NCI-H2107 treated with DMSO at 0.1 percent for 48 hours (cell line): Measurements from ENCODE around the gene RSPRY1.
A peak's percentile ranks its signal among the peaks of the same experiment; 100 is the strongest.

ENCODE experiments used
- DNase-seq: peaks from one replicate; lab custom pipeline; 2025; ENCODE audit not compliant: unreplicated experiment; lab: John Stamatoyannopoulos, UW

The RSPRY1 gene

DNA sequence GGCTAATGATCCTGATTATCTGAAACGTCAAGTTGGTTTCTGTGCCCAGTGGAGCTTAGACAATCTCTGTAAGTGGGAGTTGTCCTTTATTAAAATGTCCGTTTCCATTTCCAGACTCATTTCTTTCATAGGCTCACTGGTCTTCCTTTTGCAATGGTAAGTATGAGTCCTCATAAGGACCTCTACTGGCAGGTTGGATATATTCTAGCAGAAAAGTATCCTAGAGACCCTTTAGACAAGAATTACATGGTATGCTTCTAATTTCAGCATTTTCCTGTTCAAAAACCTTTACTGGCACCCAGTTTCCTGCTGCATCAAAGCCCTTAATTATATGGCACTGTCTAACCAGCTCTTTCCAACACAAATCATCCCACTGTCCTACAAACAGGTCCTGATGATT, 30.8 kb downstream of the RSPRY1 start:
- DNase-seq, result no peak

DNA sequence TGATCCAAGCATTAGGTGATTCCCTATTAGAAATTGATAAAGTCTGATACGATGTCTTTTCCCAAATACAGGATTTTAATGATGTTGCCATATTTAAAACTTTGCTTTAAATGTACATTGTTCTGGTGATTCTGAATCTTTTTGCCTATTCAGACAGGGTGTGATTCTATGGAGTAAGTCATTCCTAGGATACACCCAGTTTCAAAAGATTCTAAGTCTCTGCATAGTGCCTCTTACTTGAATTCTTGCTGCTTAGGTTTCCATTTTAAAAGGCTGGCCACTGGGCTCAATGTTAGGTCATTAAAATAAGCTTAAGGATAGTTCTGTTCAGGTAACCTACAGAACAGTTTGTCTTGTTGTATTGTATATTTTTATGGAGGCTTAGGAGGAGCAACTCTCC, 36.9 kb downstream of the RSPRY1 start:
- no peak for DNase-seq

DNA sequence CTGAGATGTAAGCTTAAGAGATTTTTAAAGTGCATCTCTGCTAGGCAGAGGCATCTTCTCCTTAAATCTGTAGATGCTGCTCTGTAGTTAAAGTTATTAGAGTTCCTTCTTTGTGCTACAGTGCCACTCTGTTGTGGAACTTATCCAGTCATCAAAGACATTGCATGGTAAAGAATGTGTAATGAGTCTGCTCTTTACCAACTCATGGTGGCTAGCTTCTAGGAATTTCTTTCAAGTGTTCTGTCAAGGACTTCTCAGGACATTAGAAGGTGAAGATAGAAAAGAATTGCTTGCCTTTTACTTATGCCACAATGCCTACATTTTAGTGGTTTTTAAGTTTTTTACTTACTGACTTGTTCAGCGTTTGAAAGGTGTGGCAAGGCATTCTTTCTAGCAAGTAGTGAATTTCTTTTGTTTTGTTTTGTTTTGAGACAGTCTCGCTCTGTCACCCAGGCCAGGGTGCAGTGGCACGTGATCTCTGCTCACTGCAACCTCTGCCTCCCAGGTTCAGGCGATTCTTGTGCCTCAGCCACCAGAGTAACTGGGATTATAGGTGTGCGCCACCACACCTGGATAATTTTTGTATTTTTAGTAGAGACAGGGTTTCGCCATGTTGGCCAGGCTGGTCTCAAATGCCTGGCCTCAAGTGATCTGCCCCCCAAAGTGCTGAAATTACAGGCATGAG, 38.7 kb downstream of the RSPRY1 start:
- no peak for DNase-seq

DNA sequence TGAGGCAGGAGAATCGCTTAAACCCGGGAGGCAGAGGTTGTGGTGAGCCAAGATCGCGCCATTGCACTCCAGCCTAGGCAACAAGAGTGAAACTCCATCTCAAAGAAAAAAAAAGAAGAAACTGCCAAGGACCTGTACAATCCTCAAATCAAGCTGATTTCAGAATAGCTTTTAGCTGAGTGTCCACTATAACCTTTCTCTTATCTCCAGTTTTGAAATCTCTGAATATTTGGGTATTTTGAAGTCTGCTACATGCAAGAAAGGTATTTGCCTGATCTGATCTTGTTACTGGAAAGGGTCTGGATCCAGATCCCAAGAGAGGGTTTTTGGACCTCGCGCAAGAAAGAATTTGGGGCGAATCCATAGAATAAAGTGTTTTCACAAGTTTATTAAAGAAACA, 39.8 kb downstream of the RSPRY1 start:
- DNase-seq, result no peak

DNA sequence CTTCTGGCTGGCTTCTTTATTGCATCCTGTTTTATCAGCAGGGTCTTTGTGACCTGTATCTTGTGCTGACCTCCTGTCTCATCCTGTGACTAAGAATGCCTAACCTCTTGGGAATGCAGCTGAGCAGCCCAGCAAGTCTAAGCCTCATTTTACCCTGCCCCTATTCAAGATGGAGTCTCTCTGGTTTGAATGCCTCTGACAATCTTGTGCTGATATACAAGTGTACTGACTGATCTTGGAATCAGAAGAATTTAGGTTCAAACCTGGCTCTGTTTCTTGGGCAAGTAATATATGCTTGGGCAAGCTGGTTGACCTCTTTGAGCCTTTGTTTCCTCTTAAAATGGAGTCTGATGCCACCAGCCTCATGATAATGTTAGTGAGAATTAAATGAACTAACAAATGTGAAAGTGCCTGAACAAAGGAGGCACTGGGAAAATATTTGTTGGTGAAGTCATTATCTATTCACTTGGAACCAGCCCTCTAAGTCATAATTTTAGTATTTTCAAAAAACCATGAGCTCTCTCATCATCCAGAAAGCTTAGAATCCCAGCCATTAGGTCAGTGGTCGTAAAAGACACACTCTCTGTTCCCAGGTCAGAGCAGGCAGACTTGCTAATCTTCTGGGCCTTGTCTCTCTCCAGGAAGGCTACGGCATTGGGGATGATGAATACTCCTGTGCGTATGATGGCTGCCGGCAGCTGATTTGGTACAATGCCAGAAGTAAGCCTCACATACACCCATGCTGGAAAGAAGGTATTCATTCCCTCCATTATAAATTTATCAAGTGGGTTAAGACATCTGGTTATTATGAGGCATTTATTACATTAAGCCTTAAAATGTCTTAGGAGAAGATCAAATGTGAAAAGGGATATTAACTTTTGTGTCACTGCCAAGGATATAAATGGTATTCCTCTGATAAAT, 40.8 kb downstream of the RSPRY1 start:
- DNase-seq, result no peak

DNA sequence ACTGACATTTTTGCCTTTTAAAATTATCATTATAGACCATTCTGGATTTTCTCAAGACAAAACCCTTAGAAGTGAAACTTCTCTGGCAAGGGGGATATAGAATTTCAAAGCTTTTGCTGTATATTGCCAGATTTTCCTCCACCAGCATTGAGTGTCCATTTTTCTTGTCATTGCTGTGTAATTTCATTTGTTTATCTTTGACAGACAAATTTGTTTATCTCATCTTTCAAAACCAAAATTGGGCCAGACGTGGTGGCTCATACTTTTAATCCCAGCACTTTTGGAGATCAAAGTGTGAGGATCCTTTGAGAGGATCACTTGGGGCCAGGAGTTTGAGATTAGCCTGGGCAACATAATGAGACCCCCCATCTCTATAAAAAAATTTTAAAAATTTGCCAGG, 43.0 kb downstream of the RSPRY1 start:
- no peak for DNase-seq

DNA sequence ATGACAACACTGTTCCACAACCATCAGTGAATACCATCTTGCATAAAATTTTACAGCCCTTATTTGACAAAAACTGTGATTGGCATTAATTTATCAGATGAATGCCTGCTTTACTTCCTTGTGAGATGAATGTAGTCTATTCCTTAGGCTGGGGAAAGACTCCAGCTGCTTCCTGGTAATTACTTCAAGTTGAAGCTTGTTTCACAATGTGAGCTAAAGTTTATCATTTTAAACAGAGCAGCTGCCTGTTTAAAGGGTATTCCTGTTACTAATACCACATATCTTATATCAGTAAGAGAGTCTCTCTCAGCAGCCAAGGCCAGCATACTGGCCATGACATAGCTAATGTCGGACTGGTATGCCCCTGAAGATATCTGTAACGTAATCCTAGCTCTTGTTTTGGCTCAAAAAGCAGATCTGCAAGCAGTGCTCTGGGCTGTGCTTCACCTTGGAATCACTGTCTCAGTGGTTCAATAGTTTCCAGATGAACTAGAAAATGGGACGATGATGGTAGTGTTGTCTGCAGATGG, 45.8 kb downstream of the RSPRY1 start:
- no peak for DNase-seq

DNA sequence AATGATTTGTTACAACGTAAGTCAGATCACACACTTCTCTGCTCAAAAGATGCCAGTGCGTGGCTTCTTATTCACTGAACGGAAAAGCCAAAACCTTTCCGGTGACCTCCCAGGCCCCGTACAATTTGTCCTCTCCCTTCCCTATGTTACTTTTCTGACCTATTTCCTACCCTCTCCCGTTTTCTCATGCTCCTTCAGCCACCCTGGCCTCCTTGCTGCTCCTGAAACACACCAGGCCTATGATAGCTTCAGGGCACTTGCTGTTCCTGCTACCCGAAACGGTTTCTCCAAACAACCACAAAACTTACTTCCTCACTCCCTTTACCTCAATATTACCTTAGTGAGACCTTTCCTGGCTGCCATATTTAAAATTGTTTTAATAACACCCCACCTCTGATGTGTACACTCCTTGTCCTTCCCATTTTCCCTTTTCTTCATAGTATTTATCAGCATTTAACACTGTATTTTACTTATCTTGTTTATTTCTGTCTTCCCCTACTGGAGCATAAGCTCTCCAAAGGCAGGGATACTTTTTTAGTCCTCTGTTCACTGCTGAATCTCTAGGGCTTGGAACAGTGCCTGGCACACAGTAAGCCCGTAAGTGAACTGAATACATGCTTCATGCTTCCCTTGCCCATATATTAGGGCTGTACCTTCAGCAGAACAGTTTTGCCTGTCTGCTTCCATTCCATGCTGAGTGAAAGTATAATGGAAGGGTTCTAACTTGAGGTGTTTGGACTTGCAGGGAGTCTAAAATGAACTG, 48.0 kb downstream of the RSPRY1 start:
- no peak for DNase-seq

DNA sequence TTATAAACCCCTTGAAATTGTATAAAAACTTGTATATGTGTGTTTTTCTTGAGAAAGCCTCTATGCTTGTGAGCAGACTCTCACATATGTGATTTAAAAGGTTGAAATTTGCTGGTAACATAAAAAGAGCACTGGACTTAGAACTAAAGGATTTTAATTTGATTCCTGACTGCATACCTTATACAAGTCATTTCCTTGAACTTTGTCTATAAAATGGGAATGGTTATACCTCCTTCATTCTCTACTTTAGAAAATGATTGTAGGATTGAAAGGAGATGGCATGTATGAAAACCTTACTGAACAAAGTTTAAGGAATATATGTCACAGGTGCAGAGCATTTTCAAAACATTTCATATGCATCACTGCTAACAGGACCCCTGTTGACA, 48.6 kb downstream of the RSPRY1 start:
- DNase-seq, result no peak

DNA sequence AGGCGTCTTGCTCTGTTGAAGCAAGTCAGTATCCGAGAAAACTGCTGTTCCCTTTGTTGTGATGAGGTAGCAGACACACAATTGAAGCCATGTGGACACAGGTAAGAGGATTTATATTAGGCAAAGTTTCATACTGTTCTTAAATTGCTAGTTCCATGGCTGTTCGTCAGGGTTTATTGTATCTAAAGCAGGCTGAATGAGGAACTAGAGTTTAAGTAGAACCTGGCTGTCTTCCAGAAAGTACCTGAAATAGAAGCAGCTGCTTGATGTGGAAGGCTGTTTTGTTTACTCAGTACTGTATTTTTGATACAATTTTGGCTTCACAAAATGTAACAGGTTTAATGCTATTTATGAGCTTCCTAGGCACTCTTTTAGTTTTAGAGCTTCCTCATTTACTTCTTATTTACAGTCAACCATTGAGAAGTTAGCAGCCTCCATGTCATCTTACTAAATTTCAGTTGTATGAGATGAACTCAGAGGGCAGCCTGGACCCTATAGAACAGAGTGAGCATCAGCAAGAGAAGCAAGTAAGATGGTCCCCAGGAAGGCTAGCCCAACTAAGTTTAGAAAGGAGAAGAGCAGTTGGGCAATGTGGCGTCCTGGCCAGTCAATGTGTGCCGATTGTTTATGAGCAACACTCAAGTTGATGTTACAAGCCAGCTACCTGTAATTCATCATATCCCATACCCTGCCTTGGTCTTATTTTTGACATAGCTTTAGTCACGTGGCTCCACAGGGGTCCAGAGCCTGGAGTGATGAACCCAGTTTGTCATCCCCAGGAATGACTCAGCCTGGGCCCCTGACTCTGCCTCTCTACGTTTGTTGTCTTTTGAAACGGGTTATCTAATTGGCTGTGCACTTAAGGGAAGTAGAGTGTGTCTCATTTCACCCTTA, 49.2 kb downstream of the RSPRY1 start:
- DNase-seq, result peak; percentile 98

DNA sequence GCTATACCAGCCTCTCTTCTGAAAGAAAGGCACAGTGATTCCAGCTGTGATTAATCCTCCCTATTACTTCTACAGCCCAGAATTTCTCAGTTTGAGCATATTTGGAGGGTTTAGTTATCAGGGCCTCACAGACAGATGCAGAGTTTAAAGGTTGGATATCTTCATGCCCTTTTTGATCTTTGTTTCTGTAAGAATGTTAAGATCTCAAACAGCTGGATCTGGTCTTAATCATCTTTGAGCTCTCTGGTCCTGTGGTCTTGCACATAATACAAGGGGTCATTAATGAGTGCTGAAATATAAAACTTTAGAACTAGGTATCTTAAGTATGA, 49.9 kb downstream of the RSPRY1 start:
- no peak for DNase-seq

DNA sequence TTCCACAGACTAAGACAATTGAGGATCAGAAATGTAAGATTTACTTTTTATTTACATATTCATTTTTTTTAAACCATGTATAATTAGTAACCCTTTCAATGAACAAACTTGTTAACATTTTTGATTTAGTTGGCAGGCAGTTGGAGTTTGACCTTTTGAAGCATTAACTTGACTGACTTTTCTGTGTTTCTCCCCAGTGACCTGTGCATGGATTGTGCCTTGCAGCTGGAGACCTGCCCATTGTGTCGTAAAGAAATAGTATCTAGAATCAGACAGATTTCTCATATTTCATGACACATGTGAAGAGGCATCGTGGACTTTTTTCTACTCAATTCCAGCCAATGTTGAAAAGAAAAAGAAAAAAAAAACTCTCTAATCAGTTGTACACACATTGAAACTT, 52.6 kb downstream of the RSPRY1 start:
- DNase-seq, result no peak

DNA sequence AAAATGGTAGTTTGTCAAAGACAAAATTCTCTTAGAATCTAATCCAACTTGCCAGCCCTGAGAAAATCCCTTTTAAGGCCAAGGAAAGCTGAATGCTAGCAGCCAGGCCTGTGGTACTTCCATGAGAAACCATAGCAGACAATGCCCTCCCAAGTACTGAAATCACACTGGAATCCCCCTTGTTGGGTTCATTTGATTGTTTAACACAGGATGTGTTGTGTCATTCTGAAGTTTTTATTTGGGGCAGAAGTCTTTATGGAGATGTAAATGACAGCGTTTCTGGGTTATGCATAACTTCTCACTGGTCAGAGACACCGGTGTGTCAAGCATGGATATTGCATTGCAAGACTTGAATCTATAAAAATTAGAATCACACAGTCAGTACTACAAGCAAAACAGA, 53.0 kb downstream of the RSPRY1 start:
- DNase-seq, result no peak

DNA sequence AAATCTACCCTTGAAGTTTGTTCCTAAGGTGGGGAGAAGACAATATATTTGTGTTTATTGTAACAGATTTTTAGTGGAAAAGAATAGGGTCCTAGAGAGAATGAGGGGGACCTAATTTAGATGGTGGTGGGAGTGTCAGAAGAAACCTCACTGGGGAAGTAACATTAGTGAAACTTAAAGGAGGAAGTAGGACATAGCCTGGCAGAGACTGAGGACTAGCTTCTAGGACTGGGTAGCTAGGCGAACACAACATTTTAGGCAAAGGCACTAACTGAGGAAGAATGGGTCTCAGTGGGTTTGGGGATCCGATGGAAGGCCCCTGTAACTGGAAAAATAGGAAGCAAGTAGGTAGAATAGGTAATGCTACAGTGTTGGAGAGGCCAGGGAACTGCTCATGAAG, 54.7 kb downstream of the RSPRY1 start:
- no peak for DNase-seq

DNA sequence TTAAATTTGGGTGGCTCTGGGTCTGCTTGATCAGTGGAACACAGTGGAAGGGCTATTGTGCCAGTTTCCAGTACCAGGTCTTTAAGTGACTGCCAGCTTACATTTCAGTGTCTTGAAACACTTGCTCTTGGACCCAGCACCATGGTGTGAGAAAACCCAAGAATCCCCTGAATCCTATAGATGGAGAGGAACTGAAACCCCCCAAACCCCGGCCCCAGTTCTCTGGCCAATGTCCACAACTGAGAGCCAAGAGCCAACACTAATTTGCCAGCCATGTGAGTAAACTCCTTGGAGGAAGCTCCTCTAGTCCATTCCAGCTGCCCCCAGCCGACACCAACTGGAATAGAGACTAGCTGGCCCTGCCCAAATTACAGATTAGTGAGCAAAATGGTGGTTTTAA, 56.5 kb downstream of the RSPRY1 start:
- no peak for DNase-seq

DNA sequence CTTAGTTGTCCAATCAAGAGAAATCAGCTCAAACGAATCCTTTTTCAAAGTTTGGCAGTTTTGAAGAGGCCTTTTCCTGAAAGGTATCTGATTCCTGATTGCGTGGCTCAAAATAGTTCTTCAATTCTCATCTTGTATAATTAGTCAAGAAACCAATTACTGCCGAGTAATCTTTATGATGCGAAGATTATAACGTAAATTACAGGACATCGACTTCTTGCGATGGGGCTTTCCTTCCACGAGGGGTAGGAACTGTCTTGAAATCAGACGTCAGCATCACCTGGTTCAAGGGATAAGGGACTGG, 58.3 kb downstream of the RSPRY1 start:
- DNase-seq, result no peak

DNA sequence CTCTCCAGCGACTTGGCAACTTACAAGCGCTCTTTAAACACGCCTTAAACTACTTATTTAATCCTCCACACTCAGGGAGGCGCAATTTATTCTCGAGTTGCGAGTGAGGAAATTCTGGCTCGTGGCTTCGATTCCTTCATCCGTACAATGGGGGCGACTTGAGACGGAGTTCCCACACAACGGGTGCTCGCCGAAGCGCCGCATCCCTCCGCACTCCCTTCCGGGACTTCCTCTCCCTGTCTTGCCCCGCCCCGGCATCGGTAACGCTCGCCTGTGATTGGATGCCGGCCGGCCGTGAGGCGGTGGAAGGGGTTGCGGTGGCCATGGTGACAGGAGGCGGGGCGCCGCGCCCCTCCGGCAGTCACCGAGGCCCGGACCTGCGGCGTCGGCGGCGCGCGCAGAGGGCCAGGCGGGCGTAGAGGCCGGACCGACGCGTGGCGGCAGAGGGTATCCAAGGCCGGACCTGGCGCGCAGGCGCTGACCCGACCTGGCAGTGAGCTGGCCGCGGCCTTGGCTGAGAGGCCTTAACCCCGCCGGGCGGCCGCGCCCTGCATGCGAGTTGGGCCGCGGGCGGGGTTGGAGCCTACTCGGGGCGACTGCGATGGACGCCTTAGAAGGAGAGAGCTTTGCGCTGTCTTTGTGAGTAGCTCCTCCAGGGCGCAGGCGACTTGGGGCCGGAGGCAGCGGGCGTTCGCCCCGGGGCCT, 58.8 kb downstream of the RSPRY1 start, which contains the start of gene ARL2BP:
TSS of gene ARL2BP (plus strand) at position 493 of the 705 bp plus-strand sequence. CDS start at position 602, 109 bp downstream.
- peak; percentile 90 for DNase-seq

DNA sequence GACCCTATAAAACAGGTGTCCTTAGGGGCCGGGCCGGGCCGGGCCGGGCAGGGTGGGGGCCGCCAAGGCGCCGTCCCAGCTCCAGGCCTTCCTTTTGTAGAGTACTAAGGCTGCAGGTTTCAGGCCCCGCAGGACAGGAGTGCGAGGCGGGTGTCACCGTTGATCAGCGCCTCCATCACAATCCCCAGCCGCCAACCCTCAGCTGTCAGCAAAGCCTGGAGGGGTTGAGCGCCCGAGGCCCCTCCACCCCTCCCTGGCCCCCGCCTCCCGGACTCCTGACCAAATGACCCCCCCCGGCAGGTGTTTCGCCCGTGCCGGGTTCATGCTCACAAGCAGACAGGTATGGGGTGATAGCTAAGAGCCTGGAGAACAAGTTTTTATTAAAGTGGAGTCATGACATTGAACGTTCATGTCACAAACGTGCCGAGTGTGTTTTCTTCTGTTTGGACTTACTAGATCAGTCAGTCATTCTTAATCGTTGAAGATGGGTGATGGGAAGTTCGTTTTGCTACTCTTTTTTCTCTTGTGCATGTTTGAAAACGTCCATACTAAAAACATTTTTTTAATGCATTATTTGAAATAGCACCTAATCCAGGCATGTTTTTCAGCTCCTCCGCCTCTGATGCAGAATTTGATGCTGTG, 59.5 kb downstream of the RSPRY1 start:
- DNase-seq, result peak; percentile 12

DNA sequence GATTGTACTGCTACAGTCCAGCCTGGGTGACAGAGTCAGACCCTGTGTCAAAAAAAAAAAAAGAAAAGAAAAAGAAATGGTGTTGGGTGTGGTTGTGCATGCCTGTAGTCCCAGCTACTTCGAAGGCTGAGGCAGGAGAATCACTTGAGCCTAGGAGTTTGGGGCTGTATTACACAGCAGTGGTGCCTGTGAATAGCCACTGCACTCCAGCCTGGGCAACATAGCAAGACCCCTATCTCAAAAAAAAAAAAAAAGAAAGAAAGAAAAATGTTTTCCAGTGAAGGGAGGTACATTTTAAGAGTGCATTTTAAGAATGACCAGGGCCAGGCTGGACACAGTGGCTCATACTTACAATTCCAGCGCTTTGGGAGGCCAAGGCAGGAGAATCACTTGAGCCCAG, 65.2 kb downstream of the RSPRY1 start:
- DNase-seq, result no peak
